B cell (primary cell): ENCODE results near the gene CDT1. TPM values are rescaled to one million over a fixed set of nuclear protein-coding genes. Genes with fewer than 3 reads are reported as not detected.

Experiments used
- ATAC-seq: fragments of 200-7000 bp; cut with Tn5 transposase; one replicate; pipeline ENCODE4 v1.10.0; 2021; ENCODE audit warnings: low read depth, mild to moderate bottlenecking, moderate number of reproducible peaks, moderate library complexity
- CTCF ChIA-PET: fragments of 350-600 bp; sonication (Branson Sonifier 250); formaldehyde crosslinking; loops from one replicate; lab custom pipeline; 2021; ENCODE audit warnings: antibody characterized with exemption, inconsistent platforms; lab: Charles Lee
- POLR2A ChIA-PET: fragments of 350-600 bp; sonication (Branson Sonifier 250); formaldehyde crosslinking; loops from one replicate; lab custom pipeline; 2021; ENCODE audit warnings: antibody characterized with exemption; lab: Charles Lee
- DNase-seq: peaks from one replicate; pipeline ENCODE4 v3.0.0; 2013
- H2AFZ ChIP-seq: 2 replicates; pipeline ENCODE4 v1.6.1; 2012; ENCODE audit warnings: mild to moderate bottlenecking, low read depth, low read length; ENCODE audit not compliant: insufficient read depth, poor library complexity, severe bottlenecking
- H3K27ac ChIP-seq, 2 donors: 1 replicate in 1 of 2; 2 replicates in 1 of 2; pipeline ENCODE4 v1.5.1; 2012 to 2013; ENCODE audit warnings: low read length in 2 of 2, mild to moderate bottlenecking in 2 of 2, moderate library complexity in 1 of 2
- H3K27me3 ChIP-seq, 4 experiments: fragments of 200-600 bp in 1 of 4; sonication (generic) in 1 of 4; replicated peaks in 1 of 4; 1 replicate in 2 of 4; 2 replicates in 2 of 4; pipeline versions ENCODE4 v1.6.1 to v1.7.0; 2013 to 2016; ENCODE audit warnings: low read length in 3 of 4, mild to moderate bottlenecking in 2 of 4, mixed read lengths in 1 of 4, moderate library complexity in 1 of 4; ENCODE audit not compliant: insufficient read depth in 4 of 4, control insufficient read depth in 3 of 4; ENCODE audit errors: control extremely low read depth in 1 of 4
- H3K36me3 ChIP-seq, 2 experiments: replicated peaks in 1 of 2; 1 replicate in 1 of 2; 2 replicates in 1 of 2; pipeline versions ENCODE4 v1.6.1 to v1.7.1; 2013; ENCODE audit warnings: low read length in 1 of 2; ENCODE audit not compliant: insufficient read depth in 2 of 2, control insufficient read depth in 1 of 2; ENCODE audit errors: control extremely low read depth in 1 of 2, extremely low read depth in 1 of 2
- H3K4me1 ChIP-seq, 2 donors: fragments of 200-600 bp in 1 of 2; sonication (generic) in 1 of 2; 1 replicate in 1 of 2; 2 replicates in 1 of 2; pipeline versions ENCODE4 v1.5.1 to v1.6.1; 2013 to 2017; ENCODE audit warnings: low read length in 2 of 2; ENCODE audit not compliant: control insufficient read depth in 2 of 2, insufficient read depth in 2 of 2
- H3K4me2 ChIP-seq: replicated peaks from 2 replicates; pipeline ENCODE3; 2012; ENCODE audit warnings: mild to moderate bottlenecking, low read depth, low read length; ENCODE audit not compliant: poor library complexity, severe bottlenecking
- H3K4me3 ChIP-seq, 5 experiments: fragments of 200-600 bp in 1 of 5; sonication (generic) in 1 of 5; 1 replicate in 3 of 5; 2 replicates in 2 of 5; pipeline versions ENCODE4 v1.5.1 to v1.7.0; 2011 to 2016; ENCODE audit warnings: low read length in 4 of 5, mild to moderate bottlenecking in 4 of 5, low read depth in 2 of 5, control low read depth in 1 of 5, moderate library complexity in 1 of 5; ENCODE audit not compliant: insufficient read depth in 1 of 5; ENCODE audit errors: control extremely low read depth in 1 of 5, extremely low read depth in 1 of 5
- H3K79me2 ChIP-seq: fragments of 200-600 bp; sonication (generic); one replicate; pipeline ENCODE4 v1.6.0; 2016; ENCODE audit warnings: low read length; ENCODE audit not compliant: control insufficient read depth, insufficient read depth
- H3K9ac ChIP-seq: fragments of 200-600 bp; sonication (generic); 2 replicates; pipeline ENCODE4 v1.6.1; 2017; ENCODE audit warnings: mild to moderate bottlenecking, low read length, moderate library complexity
- H3K9me3 ChIP-seq, 3 donors: one replicate each; pipeline versions ENCODE4 v1.6.1 to v1.7.1; 2013; ENCODE audit warnings: low read length in 2 of 3; ENCODE audit not compliant: control insufficient read depth in 2 of 3, insufficient read depth in 1 of 3; ENCODE audit errors: control extremely low read depth in 1 of 3
- H4K20me1 ChIP-seq: 2 replicates; pipeline ENCODE4 v1.6.0; 2012; ENCODE audit warnings: mild to moderate bottlenecking, low read length; ENCODE audit not compliant: insufficient read depth, control insufficient read depth, poor library complexity, severe bottlenecking
- H3K27ac Mint-ChIP-seq: one replicate; pipeline ENCODE4 v1.8.0; 2021; ENCODE audit warnings: mixed read lengths
- H3K27me3 Mint-ChIP-seq: one replicate; pipeline ENCODE4 v1.8.0; 2021; ENCODE audit warnings: mixed read lengths
- H3K4me1 Mint-ChIP-seq: one replicate; pipeline ENCODE4 v1.8.0; 2021; ENCODE audit warnings: mixed read lengths
- H3K4me3 Mint-ChIP-seq: one replicate; pipeline ENCODE4 v1.8.0; 2021; ENCODE audit warnings: mixed read lengths
- H3K9me3 Mint-ChIP-seq: one replicate; pipeline ENCODE4 v1.8.0; 2022; ENCODE audit warnings: mixed read lengths; ENCODE audit not compliant: insufficient read depth
- CTCF ChIP-seq: fragments of 200-600 bp; IDR thresholded peaks from one replicate; pipeline ENCODE4 v1.8.0; 2022; ENCODE audit warnings: antibody characterized with exemption, mild to moderate bottlenecking
- EZH2 ChIP-seq: IDR thresholded peaks from 2 replicates; pipeline ENCODE4 v1.6.1; 2012; ENCODE audit warnings: borderline replicate concordance, low read depth, mild to moderate bottlenecking, moderate library complexity, low read length; ENCODE audit not compliant: insufficient read depth, poor library complexity, severe bottlenecking
- WGBS: methylation state at CpG from one replicate; pipeline ENCODE4 v1.1.5; 2013; ENCODE audit warnings: missing lambda C conversion rate; ENCODE audit not compliant: insufficient coverage; 5-methylcytosine and 5-hydroxymethylcytosine counted together
- intact Hi-C: fragments of 100-400 bp; cut with micrococcal nuclease; formaldehyde crosslinking; loops from one replicate; pipeline ENCODE4 v1.10.0; 2022
- polyA plus RNA-seq: library from polyadenylated mRNA; depleted of rRNA; stranded (reverse); fragments of >200 nt; gene quantifications from 2 replicates; pipeline ENCODE4 v1.2.3, GENCODE V29; 2012
- total RNA-seq, 2 donors: library from RNA; stranded (reverse); fragments of 120-200 nt in 1 of 2; gene quantifications; 1 replicate in 1 of 2; 2 replicates in 1 of 2; pipeline versions ENCODE4 v1.2.3 to v1.2.4, GENCODE V29; 2013 to 2022

The CDT1 gene
- total and polyA plus RNA-seq, 2 donors (not counting 1 experiment from before 2014, with no cell fraction given): 0.27 to 0.36 TPM

GRCh38 chr16:88839745-88840599, 36.4 kb downstream of the CDT1 start:
- Histone ChIP-seq H3K4me2 (no peak overlapping the region), H3K79me2 (peaks cover 21% of the 10 kb centered on the region), H3K27ac (no peak overlapping the region), H4K20me1 (peaks cover 20% of the 10 kb centered on the region), H3K4me3 (no peak overlapping the region), H3K27me3 (no peaks in the 10 kb centered on the region), H3K9ac (no peak overlapping the region), H3K9me3 (no peaks in the 10 kb centered on the region), H3K36me3 (peaks cover 0 to 14% of the 10 kb centered on the region in 2 experiments), H3K4me1 (no peaks in the 10 kb centered on the region), H2AFZ (no peak overlapping the region)
- CTCF ChIA-PET: interaction anchor here (1.1 to 1.2 kb wide), 2 partner anchors 18 to 102 kb away, joined by 3 read pairs; no protein-coding TSS in a partner anchor
- no peak for DNase-seq
- no peak overlapping the region for H3K27ac Mint-ChIP-seq
- H3K9me3 Mint-ChIP-seq: no peaks in the 10 kb centered on the region
- H3K27me3 Mint-ChIP-seq: no peaks in the 10 kb centered on the region
- intact Hi-C loops: no loop called here
- TF ChIP-seq CTCF (no peak), EZH2 (no peak)
- no peak overlapping the region for H3K4me3 Mint-ChIP-seq
- POLR2A ChIA-PET: no interaction called here
- ATAC-seq: no peak
- WGBS: 96% methylated on average over 24 of the region's 24 CpGs
- H3K4me1 Mint-ChIP-seq: no peaks in the 10 kb centered on the region

DNA sequence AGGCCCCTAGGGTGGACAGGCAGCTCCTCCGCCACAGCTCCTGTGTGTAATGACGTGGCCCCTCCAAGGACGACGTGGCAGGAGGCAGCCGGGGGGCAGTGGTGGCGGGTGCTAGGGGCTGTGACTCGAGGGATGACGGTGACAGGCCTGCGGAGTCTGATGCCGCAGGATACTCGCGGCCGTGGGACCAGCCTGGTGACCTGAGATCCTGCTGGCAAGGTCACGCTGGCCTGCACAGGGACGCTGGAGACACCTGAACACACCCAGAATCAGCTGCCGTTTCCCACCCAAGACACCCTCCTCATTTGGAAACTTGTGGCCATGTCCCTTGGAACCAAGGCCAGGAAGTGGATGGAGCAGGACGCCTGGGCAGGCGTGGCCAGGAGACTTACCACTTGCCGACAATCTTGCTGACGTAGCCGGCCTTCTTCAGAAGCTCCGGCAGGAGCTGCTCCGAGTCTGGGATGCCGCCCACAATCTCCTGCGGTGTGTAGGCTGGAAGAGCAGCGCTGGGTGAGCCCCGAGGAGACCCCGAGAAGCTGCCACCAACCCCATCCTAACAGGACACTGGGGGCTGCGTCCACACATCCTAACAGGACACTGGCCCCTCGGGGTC, 37.1 kb downstream of the CDT1 start:
- H3K27me3 ChIP-seq: no peaks in the 10 kb centered on the region
- H3K9me3 ChIP-seq: no peaks in the 10 kb centered on the region
- H3K9me3 Mint-ChIP-seq: no peaks in the 10 kb centered on the region
- no peak overlapping the region for H3K4me3 Mint-ChIP-seq
- H2AFZ ChIP-seq: no peak overlapping the region
- 97% methylated on average over 30 of the region's 30 CpGs for WGBS
- intact Hi-C loops: no loop called here
- no peak overlapping the region for H3K4me2 ChIP-seq
- ChIA-PET POLR2A (no interaction called here), CTCF (no interaction called here)
- TF ChIP-seq CTCF: no peak
- TF ChIP-seq EZH2: no peak
- H3K36me3 ChIP-seq: peaks cover 0 to 14% of the 10 kb centered on the region in 2 experiments
- H3K27ac ChIP-seq: no peak overlapping the region
- no peak for ATAC-seq
- H4K20me1 ChIP-seq: peaks cover 26% of the 10 kb centered on the region
- peaks cover 22% of the 10 kb centered on the region for H3K79me2 ChIP-seq
- H3K4me3 ChIP-seq: no peak overlapping the region
- H3K27me3 Mint-ChIP-seq: no peaks in the 10 kb centered on the region
- no peak overlapping the region for H3K9ac ChIP-seq
- no peaks in the 10 kb centered on the region for H3K4me1 Mint-ChIP-seq
- no peak overlapping the region for H3K27ac Mint-ChIP-seq
- no peaks in the 10 kb centered on the region for H3K4me1 ChIP-seq
- DNase-seq: no peak
